GM18519 (cell line): ENCODE data around the gene MAP1LC3B.
"Not testable (repeated sequence)": the region's sequence is repeated elsewhere in the genome, so short reads cannot be mapped to it uniquely, and the experiment has no call there.

ENCODE experiments used
- ATAC-seq: cut with Tn5 transposase; IDR thresholded peaks from one replicate; pipeline ENCODE4 v1.9.1; 2021; ENCODE audit warnings: mild to moderate bottlenecking, moderate library complexity; ENCODE audit not compliant: unreplicated experiment, low FRiP score

The MAP1LC3B gene

DNA sequence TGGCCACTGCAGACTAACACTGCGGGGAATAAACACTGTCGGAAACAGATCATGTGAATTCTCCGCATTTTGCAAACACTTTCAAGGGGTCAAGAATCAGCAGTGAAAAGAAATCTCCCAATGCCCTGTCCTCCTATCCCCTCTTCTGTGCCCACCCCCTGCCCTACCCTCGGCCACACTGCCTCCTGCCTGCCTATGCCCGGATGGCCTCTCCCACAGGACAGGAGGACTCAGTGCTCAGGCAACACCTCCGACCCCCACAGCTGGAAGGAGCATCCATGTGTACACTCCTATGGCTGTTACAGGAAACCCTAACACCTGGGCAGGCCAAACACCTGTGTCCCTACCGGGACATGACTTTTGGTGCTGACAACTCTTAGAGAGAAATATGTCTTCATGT lies 33.0 kb upstream of the MAP1LC3B start:
- ATAC-seq: no peak

GRCh38 chr16:87360862-87361610 lies 31.1 kb upstream of the MAP1LC3B start:
- no peak for ATAC-seq

DNA sequence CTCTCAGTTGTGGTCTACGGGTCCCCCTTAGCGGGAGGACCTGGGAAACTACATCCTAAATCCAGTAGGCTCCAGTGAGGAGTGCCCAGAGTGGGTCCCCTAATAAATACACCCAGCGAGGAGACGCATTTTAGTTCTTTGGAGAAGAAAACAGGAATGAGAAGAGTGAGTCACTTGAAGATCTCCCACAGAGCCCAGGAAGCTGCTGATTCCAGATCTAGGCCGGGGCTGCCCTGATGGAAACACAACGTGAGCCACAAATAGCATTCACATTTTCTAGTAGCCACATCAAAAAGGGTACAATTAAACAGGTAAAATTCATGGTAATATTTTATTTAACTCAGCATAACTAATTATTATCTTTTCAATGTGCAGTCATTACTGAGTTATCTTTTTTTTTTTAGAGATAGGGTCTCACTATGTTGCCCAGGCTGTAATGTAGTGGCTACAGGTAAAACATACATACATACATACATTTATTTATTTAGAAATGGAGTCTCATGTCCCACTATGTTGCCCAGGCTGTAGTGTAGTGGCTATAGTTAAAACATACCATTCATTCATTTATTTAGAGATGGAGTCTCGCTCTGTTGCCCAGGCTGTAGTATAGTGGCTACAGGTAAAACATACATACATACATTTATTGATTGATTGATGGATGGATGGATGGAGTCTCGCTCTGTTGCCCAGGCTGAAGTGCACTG lies 30.1 kb upstream of the MAP1LC3B start:
- no peak for ATAC-seq

GRCh38 chr16:87362828-87363559 lies 29.1 kb upstream of the MAP1LC3B start:
- not testable (repeated sequence) for ATAC-seq

- no peak for ATAC-seq
Observed at GRCh38 chr16:87363771-87364455, 28.2 kb upstream of the MAP1LC3B start.

GRCh38 chr16:87365021-87365713 lies 27.0 kb upstream of the MAP1LC3B start:
- no peak for ATAC-seq

DNA sequence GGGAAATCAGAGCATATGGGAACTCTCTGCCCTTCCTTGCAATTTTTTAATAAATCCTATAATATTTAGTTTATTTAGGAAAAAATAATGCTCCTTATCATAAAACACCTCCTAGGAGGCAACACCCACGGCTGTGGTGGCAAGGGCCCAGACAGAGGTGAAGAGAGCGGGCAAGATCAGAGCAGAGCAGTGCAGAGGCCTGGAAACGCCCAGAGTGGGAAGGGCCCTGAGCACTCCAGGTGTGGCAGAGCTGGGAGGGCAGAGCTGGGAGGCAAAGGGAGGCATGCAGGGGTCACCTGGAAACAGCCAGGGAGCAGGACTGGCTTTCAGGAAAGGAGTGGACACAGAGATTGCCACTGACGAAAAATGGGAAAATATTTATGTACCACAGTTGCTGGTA lies 25.8 kb upstream of the MAP1LC3B start:
- ATAC-seq: no peak

DNA sequence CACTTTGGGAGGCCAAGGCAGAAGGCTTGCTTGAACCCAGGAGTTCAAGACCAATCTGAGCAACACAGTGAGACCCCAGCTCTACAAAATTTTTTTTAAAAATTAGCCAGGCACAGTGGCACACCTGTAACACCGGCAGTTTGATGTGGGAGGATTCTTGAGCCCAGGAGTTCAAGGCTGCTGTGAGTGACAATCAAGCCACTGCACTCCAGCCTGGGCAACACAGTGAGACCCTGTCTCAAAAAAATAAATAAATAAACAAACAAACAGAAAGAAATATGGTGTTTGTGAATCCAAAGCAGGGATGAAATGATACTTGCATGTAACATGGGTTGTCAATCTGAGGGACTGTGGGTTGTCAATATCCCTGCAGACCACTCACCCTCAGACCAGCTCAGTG lies 25.2 kb upstream of the MAP1LC3B start:
- no peak for ATAC-seq

DNA sequence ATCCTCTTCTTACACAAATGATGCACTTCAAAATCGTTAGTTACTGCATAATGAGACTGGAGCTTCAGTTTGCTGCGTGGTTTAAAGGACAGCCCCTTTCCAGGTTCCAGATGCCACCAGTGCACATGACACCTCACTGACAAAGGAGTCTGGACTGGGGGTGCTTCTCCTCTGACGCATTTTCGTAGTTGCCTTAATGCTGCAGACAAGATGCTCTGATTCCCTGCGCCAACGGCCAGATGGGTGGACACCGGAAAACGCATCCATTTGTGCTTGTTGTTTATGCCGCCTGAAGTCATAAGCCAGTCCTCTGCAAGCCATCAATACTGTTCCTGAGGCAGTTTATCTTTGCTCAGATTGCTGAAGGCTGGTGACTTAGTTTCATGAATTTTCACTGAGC lies 24.6 kb upstream of the MAP1LC3B start:
- no peak for ATAC-seq

- ATAC-seq: no peak
Observed at GRCh38 chr16:87368029-87368770, 23.9 kb upstream of the MAP1LC3B start.

GRCh38 chr16:87369117-87369765 lies 22.9 kb upstream of the MAP1LC3B start:
- no peak for ATAC-seq

GRCh38 chr16:87369796-87370719 lies 22.1 kb upstream of the MAP1LC3B start:
- no peak for ATAC-seq

DNA sequence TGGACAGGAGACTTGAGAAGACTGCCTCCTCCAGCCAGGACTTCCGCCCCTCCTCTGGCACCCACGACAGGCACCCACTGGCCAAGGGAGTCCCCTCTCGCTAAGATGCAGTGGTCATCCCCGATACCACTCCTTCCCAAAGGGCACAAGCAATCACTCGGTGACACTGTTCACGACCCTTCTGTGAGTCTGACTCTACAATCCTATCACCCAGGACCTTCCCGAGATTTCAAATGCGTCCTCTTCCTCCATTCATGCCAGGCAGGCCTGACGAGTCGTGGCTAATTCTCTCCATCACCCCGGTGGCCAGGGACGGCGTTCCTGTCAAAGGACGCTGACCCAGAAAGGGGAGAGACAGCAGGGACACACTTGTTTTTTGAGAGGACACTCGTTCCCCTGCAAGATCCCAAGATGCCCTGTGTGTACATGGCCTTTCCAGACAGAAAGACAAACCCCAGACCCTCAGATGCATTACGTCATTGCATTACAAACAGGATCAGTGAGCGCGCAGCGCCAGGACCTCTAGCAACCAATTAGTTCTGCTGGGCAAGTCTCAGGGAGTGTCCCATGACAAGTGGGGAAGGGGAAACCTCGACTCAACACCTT lies 20.8 kb upstream of the MAP1LC3B start:
- ATAC-seq: no peak

GRCh38 chr16:87372305-87372704 lies 19.8 kb upstream of the MAP1LC3B start:
- ATAC-seq: no peak

GRCh38 chr16:87374313-87374712 lies 17.8 kb upstream of the MAP1LC3B start:
- no peak for ATAC-seq

DNA sequence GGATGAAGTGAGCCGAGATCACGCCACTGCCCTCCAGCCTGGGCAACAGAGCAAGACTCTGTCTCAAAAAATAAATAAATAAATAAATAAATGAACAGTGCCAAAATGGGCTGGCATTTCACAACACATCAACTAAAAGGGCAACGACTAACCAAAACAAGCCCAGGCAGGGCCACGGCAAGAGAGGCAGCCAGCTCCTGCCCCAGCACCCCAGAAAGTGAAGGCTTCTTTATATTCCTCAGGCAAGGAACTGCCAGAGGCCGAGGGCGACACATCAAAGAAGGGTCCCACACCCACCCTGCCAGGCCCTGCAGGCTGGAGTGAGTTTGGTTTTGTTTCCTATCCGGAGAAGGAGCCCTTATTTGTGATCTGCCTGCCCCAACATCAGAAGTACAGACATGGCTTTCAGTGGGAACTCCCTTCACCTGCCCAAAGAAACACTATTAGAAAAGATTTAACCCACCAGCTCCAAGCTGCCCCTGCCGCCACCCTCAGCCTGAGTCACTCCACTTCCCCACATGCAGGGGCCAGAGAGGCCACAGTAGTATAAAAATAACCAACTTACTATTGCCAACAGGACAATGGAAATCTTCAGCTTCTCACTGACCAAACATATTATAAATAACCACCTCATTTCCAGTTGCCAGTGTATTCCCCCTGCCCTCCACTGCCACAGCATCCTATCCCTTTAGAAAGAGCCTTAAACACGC lies 16.6 kb upstream of the MAP1LC3B start:
- ATAC-seq: no peak

DNA sequence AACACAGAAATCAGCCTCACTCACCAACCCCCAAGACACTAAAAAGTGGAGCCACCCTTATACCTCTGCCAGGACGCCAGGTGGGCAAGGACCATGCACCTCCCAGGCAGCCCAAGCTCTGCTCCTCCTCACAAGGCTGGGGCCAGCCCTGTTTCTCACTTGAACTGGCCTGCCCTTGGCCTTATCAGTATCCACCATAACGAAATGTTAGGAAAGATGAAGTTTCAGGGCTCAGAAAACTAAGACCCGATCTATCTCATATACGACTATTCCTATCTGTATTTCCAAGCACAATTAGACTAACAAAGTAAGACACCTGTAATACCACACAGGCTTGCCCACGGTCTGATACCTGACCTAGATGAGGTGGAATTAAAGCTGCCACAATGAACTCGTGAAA lies 15.5 kb upstream of the MAP1LC3B start:
- ATAC-seq: no peak
